Calu3 (cell line): ENCODE data around the gene CCNA2. TPM values are rescaled to one million over a fixed set of nuclear protein-coding genes. Genes with fewer than 3 reads are reported as not detected.

Experiments
- BruUV-seq: library from RNA; stranded (reverse); fragments of 400-500 nt; replicated peaks from 2 replicates; lab custom pipeline; 2021; lab: Mats Ljungman, UMichigan
- CTCF ChIA-PET: fragments of 300-600 bp; sonication (Branson Sonifier 250); formaldehyde crosslinking; loops from one replicate; lab custom pipeline; 2022; ENCODE audit warnings: antibody characterized with exemption; lab: Charles Lee
- DNase-seq: peaks from one replicate; pipeline ENCODE4 v3.0.0; 2022
- H3K27ac Mint-ChIP-seq: one replicate; pipeline ENCODE4 v1.8.0; 2022; ENCODE audit warnings: mixed read lengths; ENCODE audit not compliant: unreplicated experiment
- H3K27me3 Mint-ChIP-seq: one replicate; pipeline ENCODE4 v1.8.0; 2022; ENCODE audit warnings: mixed read lengths; ENCODE audit not compliant: unreplicated experiment
- H3K36me3 Mint-ChIP-seq: one replicate; pipeline ENCODE4 v1.8.0; 2022; ENCODE audit warnings: mild to moderate bottlenecking, moderate library complexity, mixed read lengths; ENCODE audit not compliant: insufficient read depth, unreplicated experiment
- H3K4me1 Mint-ChIP-seq: one replicate; pipeline ENCODE4 v1.8.0; 2022; ENCODE audit warnings: mild to moderate bottlenecking, low read depth, mixed read lengths; ENCODE audit not compliant: unreplicated experiment
- H3K4me3 Mint-ChIP-seq: one replicate; pipeline ENCODE4 v1.8.0; 2022; ENCODE audit warnings: mild to moderate bottlenecking, low read depth, moderate library complexity, mixed read lengths; ENCODE audit not compliant: unreplicated experiment
- H3K9me3 Mint-ChIP-seq: one replicate; pipeline ENCODE4 v1.8.0; 2022; ENCODE audit warnings: low read depth, mixed read lengths; ENCODE audit not compliant: unreplicated experiment
- CTCF ChIP-seq: fragments of 200-600 bp; IDR thresholded peaks from one replicate; pipeline ENCODE4 v1.8.0; 2022; ENCODE audit warnings: antibody characterized with exemption; ENCODE audit not compliant: unreplicated experiment
- intact Hi-C: fragments of 100-400 bp; cut with micrococcal nuclease; formaldehyde crosslinking; loops from one replicate; pipeline ENCODE4 v1.10.0; 2022; ENCODE audit not compliant: unreplicated experiment
- total RNA-seq: library from RNA; stranded (reverse); gene quantifications from 2 replicates; pipeline ENCODE4 v1.2.3, GENCODE V29; 2022

Gene CCNA2
- total RNA-seq, 1 experiment from 2014 or later: 32.6 TPM

- Mint-ChIP-seq H3K4me3 (no peak overlapping the region), H3K4me1 (no peaks in the 10 kb centered on the region), H3K27ac (no peak overlapping the region), H3K27me3 (no peaks in the 10 kb centered on the region), H3K9me3 (no peaks in the 10 kb centered on the region), H3K36me3 (no peaks in the 10 kb centered on the region)
- CTCF ChIA-PET: no interaction called here
- intact Hi-C loops: no loop called here
- no TSS peak for BruUV-seq
- no peak for DNase-seq
- no peak for TF ChIP-seq CTCF
These were observed 54.3 kb downstream of the CCNA2 start for GRCh38 chr4:121769341-121769740.

- no TSS peak for BruUV-seq
- Mint-ChIP-seq H3K36me3 (no peaks in the 10 kb centered on the region), H3K27ac (no peak overlapping the region), H3K4me3 (no peak overlapping the region), H3K9me3 (no peaks in the 10 kb centered on the region), H3K4me1 (no peaks in the 10 kb centered on the region), H3K27me3 (no peaks in the 10 kb centered on the region)
- intact Hi-C loops: no loop called here
- no peak for TF ChIP-seq CTCF
- CTCF ChIA-PET: interaction anchor here (0.7 kb wide), 1 partner anchor 277 kb away, joined by 4 read pairs; no protein-coding TSS in a partner anchor
- no peak for DNase-seq
These were observed 56.5 kb downstream of the CCNA2 start for GRCh38 chr4:121767166-121767565.

Other genes with a start within 250 kb of the CCNA2 start
- gene ANXA5, start 126.9 kb downstream of the CCNA2 start, total RNA-seq: 246 and 273 TPM in 2 replicates
- gene SMIM43, start 58.7 kb downstream of the CCNA2 start, total RNA-seq: not detected in 2 replicates
- 18.8 and 22.3 TPM in 2 replicates for gene EXOSC9, start 22.6 kb downstream of the CCNA2 start, total RNA-seq
- 11.7 and 12.4 TPM in 2 replicates for gene BBS7, start 46.6 kb upstream of the CCNA2 start, total RNA-seq
- not detected in 2 replicates for gene TRPC3, start 128.2 kb upstream of the CCNA2 start, total RNA-seq